HG03521 (cell line): ENCODE measurements around the gene PFKFB3.
"Not testable (repeated sequence)": the region's sequence is repeated elsewhere in the genome, so short reads cannot be mapped to it uniquely, and the experiment has no call there.

Experiments
- ATAC-seq: cut with Tn5 transposase; IDR thresholded peaks from one replicate; pipeline ENCODE4 v1.9.1; 2021; ENCODE audit warnings: mild to moderate bottlenecking, moderate library complexity; ENCODE audit not compliant: unreplicated experiment

The PFKFB3 gene

GRCh38 chr10:6201516-6201975, 1.2 kb upstream of the PFKFB3 start:
- ATAC-seq, result peak; percentile 33

- ATAC-seq, result no peak
Measured at GRCh38 chr10:6202098-6202683, 541 bp upstream of the PFKFB3 start.

- ATAC-seq, result peak; percentile 40
Measured at GRCh38 chr10:6203331-6204062, 765 bp downstream of the PFKFB3 start.

DNA sequence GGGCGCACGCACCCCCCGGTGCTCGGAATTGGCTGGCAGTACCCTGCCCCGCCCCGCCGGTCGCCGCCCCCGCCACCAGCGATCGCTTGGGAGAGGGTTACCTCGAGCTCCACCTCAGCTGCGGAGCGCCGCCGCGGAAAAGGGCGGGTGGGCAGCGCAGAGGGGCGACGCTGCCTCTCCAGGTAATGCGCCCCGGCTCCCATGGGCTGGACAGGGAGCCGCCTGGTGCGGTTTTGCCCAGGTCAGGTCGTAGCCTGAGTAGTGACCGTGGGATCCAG, 1.3 kb downstream of the PFKFB3 start:
- no peak for ATAC-seq

- ATAC-seq, result no peak
Measured at GRCh38 chr10:6204341-6205191, 1.8 kb downstream of the PFKFB3 start.

GRCh38 chr10:6206486-6206885, 3.8 kb downstream of the PFKFB3 start:
- ATAC-seq, result not testable (repeated sequence)

DNA sequence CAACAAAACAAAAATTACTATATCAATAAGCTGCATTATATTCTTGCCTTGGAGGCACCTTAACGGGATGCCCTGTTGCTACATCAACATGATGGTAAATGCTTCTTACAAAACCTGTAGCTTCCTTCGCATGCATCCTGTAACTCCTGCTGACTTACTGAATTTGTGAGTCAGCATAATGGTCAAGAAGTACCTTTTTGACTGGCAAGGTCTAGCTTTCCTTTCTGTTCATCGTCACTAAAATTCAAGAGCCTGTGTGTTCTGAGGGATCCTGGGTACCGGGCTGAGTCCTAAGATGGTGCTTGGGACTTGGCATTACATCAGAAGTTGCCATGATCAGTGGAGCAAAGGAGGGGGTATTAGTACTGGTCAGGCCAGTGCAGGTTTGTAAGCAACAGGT, 4.9 kb downstream of the PFKFB3 start:
- ATAC-seq, result no peak

DNA sequence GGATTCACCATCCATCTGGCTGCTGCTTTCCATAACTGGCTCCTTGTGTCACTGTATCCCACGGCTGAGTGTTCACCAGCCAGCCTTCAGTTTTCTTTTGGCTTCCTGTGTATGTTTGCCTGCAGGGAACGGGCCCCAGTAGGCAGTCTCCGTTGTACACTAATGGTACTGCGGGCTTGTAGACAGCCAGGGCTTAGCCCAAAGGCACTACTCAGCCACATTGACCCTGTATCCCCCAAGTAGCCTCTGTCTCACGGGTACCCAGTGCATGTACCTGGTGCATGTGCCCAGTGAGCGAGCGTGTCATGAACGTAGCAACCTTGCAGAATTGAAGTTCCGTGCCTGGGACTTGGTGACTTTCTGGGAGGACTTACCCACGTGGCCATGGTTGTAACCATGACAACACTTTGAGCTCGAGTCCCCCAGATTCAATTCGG, 6.1 kb downstream of the PFKFB3 start:
- ATAC-seq, result no peak

- ATAC-seq, result no peak
Measured at GRCh38 chr10:6211341-6211670, 8.6 kb downstream of the PFKFB3 start.

GRCh38 chr10:6211671-6212635, 9.2 kb downstream of the PFKFB3 start:
- ATAC-seq, result no peak

DNA sequence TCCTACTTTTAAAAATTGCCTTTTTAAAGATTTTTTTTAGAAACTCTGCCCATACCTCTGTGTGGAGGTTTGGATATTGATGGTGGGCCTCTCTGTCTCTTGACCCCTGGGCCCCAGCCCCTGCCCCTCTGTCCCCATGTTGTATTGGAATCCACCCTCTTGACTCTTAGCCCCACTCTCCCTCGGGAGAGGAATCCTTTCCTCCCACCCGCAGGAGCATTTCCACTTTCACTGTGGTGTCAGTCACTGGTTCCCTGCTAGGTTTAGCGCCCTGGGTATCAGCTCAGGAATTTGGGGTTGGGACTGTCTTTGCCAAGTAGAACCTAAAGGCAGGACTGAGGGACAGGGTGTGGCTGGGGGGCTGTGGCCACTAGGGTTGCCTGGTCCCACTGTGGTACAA, 10.1 kb downstream of the PFKFB3 start:
- ATAC-seq, result no peak

DNA sequence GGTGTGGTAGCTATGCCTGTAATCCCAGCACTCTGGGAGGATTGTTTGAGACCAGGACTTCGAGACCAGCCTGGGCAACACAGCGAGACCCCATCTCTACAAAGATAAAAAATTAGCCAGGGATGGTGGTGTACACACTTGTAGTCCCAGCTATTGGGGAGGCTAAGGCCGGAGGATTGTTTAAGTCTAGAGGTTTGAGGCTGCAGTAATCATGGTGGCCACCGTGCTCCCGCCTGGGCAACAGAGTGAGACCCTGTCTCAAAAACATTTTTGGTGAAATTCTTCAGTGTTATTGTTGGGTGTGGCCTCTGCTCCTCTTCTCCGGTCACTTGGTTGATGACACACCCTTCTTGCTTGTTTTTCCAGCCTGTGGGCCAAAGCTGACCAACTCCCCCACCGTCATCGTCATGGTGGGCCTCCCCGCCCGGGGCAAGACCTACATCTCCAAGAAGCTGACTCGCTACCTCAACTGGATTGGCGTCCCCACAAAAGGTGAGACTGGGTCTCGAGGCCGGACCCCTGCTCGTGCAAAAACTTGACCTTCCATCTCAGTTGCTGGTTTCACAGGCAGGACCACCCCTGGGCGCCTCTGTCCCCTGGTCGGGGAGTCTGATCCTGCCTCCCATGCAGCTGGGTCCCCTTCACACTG, 10.6 kb downstream of the PFKFB3 start:
- ATAC-seq, result no peak

- ATAC-seq, result no peak
Measured at GRCh38 chr10:6213908-6214307, 11.2 kb downstream of the PFKFB3 start.

DNA sequence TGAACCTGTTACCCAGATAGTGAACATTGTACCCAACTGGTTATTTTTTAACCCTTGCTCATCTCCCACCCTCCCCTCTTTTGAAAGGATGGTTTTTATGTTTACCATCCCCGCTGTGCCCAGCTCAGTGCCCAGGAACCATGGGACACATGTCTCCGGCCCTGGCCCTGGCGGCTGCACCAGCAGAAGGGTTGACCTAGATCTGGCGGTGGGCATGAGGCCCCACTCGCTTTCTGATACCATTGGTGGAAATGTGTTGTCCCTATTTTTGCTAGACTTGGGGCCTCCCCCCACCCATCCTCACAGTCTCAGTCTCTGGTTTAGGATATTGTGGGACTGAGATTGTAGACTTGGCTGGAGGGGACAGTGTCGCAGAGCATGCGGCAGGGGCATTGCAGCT, 11.9 kb downstream of the PFKFB3 start:
- no peak for ATAC-seq

DNA sequence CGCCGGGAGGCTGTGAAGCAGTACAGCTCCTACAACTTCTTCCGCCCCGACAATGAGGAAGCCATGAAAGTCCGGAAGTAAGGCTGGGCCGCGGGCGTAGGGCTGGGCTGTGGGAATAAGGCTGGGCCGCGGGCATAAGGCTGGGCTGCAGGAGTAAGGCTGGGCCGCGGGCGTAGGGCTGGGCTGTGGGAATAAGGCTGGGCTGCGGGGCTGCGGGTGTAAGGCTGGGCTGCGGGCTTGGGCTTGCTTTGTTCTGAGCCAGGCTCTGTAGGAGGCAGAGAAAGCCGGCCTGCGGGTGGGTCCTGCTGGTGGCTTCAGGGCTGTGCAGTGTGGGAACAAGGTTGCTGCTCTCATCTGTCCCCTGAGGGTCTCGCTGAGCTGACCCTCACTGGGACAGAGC, 12.5 kb downstream of the PFKFB3 start:
- ATAC-seq, result no peak

DNA sequence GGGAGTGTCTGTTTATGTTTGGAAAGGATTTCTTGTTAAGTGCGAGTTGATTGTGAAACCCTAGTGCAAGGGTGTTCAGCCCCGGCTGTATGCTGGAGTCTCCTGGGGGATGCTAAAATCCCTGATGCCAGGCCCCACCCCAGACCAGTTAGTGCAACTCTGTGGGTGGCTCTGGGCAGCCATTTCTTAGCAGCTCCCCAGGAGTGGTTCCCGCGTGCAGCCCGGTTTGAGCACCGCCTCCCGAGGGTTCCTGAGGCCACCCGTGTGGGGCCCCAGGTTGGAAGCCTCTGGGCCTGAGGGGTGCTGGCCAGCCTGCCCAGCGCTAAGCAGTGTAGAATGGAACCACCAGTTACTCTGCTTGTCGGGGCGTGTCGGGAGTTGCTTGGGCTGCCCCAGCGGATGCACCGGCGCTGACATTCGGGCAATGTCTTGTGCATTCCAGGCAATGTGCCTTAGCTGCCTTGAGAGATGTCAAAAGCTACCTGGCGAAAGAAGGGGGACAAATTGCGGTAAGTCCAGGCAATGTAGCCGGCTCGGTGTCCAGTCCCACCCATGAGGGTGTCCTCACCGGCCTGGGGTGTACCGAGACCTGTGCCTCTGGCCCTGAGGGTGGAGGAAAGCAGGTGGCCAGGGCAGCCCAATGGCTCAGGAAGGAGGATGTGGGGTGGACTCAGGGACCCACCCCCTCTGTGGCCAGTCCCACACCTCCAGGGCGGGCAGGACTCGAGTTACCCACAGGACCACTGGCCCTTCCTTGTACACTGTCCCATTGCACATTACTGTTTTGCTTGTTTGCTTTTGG, 13.2 kb downstream of the PFKFB3 start:
- ATAC-seq, result no peak

GRCh38 chr10:6216916-6217315, 14.2 kb downstream of the PFKFB3 start:
- no peak for ATAC-seq

DNA sequence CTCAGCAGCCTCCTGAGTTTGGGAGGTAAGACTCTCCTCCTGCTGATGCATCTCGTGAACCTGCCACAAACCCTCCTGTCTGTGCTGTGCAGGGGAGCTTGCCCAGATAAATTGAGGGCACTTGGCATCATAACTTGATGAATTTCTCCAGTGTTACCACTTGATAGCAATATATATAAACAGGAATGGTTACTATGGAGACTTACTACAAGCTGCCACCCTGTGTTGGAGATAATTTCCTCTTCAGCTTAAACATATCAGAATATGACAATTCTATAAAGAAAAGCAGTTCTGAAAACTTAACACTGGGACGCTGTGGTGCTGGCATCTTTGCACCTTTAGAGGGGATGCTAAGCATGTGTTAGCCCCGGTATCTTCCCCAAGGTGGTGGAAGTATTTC, 14.9 kb downstream of the PFKFB3 start:
- no peak for ATAC-seq

- no peak for ATAC-seq
Measured at GRCh38 chr10:6218692-6219493, 16.2 kb downstream of the PFKFB3 start.
